Stimulated activated CD4-positive, alpha-beta T cell treated with anti-CD3 and anti-CD28 coated beads, Interleukin-12 subunit alpha, Interleukin-12 subunit beta, amount 100 ng/mL, for 4 hours (primary cell): ENCODE data around the gene ZNF556.

Experiments
- DNase-seq: peaks from one replicate; pipeline ENCODE4 v3.0.0-alpha.2; 2020

Gene ZNF556

GRCh38 chr19:2906631-2907195, 39.6 kb downstream of the ZNF556 start:
- no peak for DNase-seq

DNA sequence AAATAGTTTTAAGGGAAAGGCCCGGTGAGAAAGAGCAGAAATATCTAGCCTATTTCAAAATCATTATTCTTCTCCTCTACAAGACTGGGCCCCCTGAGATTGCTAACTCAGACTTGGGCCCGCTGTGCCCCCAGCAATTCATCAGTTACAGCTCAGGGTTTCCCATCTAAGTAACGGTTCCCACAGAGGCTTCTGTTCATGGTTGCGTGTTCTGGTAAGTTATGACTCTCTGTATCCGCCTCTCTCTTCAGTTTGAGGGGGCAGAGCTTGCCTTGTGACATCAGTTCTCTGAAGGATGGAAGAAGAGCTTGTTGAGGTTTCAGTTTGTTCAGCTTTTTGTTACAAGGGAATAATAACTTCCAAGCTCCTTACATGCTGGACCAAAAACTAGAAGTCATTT, 45.2 kb downstream of the ZNF556 start:
- no peak for DNase-seq

DNA sequence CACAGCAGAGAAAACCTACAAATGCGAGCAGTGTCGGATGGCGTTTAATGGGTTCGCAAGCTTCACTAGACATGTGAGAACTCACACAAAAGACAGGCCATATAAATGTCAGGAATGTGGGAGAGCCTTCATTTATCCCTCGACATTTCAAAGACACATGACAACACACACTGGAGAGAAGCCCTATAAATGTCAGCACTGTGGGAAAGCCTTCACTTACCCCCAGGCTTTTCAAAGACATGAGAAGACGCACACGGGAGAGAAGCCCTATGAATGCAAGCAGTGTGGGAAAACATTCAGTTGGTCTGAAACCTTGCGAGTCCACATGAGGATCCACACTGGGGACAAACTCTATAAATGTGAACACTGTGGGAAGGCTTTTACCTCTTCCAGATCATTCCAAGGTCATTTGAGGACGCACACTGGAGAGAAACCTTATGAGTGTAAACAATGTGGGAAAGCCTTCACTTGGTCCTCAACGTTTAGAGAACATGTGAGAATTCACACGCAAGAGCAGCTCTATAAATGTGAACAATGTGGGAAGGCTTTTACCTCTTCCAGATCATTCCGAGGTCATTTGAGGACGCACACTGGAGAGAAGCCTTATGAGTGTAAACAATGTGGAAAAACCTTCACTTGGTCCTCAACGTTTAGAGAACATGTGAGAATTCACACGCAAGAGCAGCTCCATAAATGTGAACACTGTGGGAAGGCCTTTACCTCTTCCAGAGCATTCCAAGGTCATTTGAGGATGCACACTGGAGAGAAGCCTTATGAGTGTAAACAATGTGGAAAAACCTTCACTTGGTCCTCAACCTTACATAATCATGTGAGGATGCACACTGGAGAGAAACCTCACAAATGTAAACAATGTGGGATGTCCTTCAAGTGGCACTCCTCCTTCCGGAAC, 50.4 kb downstream of the ZNF556 start:
- DNase-seq = no peak

DNA sequence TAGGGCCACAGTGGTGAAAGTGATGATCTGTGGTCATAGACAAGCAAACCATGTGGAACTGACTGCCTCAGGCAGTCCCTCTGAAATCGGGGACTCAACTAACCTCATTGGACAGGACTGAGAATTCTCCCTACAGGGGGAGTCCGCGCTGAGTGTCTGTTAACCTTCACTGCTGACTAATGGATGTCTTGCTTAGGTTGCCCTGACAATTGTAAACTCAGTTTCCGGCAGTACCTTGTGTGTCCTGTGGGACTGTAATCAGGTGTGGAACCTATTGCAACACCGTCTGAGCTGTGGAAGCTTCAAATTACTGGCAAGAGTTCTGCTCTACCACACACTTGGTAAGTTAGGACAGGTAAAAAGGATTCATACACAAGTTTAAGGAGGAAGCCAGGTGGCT, 55.9 kb downstream of the ZNF556 start:
- no peak for DNase-seq

- DNase-seq = no peak
Observed at GRCh38 chr19:2923510-2923909, 56.4 kb downstream of the ZNF556 start.

GRCh38 chr19:2926341-2927031, 59.4 kb downstream of the ZNF556 start:
- DNase-seq = no peak

DNA sequence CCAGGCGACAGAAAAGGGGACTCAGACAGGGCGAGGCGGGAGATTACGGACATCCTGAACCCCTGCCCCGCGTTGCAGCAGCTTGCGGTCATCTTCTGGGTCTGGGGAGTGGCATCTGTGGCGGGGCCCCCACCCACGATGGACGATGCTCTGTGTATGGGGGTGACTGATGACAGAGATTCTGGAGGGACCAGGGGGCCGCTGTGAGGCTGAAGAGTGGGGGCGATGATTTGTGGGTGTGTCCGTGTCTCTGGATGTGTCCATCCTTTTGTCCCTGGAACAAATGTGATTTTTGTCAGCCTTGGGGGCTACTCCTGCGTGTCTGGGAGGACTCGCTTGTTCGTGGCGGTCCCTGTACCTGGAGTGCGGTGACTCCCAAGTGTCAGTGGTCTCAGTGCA, 59.9 kb downstream of the ZNF556 start:
- no peak for DNase-seq
